Neural progenitor cell (in vitro differentiated cells): ENCODE results near the gene KCNJ10.

ENCODE experiments used
- CTCF ChIP-seq: fragments of 200-600 bp; sonication (generic); IDR thresholded peaks from 2 replicates; pipeline ENCODE4 v1.5.1; 2017; ENCODE audit warnings: antibody characterized with exemption, mild to moderate bottlenecking
- EZH2 ChIP-seq: fragments of 200-600 bp; sonication (generic); IDR thresholded peaks from 2 replicates; pipeline ENCODE4 v1.6.1; 2017; ENCODE audit warnings: antibody characterized with exemption, mild to moderate bottlenecking, moderate library complexity
- EZH2phosphoT487 ChIP-seq: fragments of 200-600 bp; sonication (generic); IDR thresholded peaks from 2 replicates; pipeline ENCODE4 v1.6.1; 2017; ENCODE audit warnings: antibody characterized with exemption

- no peak for TF ChIP-seq EZH2
- TF ChIP-seq CTCF: no peak
- no peak for TF ChIP-seq EZH2phosphoT487
Observed at GRCh38 chr1:160079448-160079847, 9.5 kb upstream of the KCNJ10 start.
